H1 (cell line): ENCODE measurements around the gene MAPK8IP3. TPM values are rescaled to one million over a fixed set of nuclear protein-coding genes. Genes with fewer than 3 reads are reported as not detected.

ENCODE experiments used
- CTCF ChIA-PET: fragments of 300-600 bp; sonication (Branson Sonifier 250); formaldehyde crosslinking; loops from one replicate; lab custom pipeline; 2021; ENCODE audit not compliant: partially characterized antibody; lab: Charles Lee
- POLR2A ChIA-PET: fragments of 300-600 bp; sonication (Branson Sonifier 250); formaldehyde crosslinking; loops from one replicate; lab custom pipeline; 2021; ENCODE audit warnings: inconsistent platforms; ENCODE audit not compliant: partially characterized antibody; lab: Charles Lee
- DNase-seq, 2 experiments: peaks; one replicate each; pipeline versions ENCODE4 v3.0.0 to v3.0.0-alpha.2; 2010 to 2022; ENCODE audit warnings: low spot score in 2 of 2, low read depth in 1 of 2, mixed read lengths in 1 of 2
- FAIRE-seq: peaks from 2 replicates; lab custom pipeline; 2011; peaks lifted over from hg19 to GRCh38; lab: Jason Lieb, UNC
- H2AFZ ChIP-seq: 2 replicates; pipeline ENCODE4 v1.8.1; 2012; ENCODE audit warnings: low read length, inconsistent platforms
- H2AK5ac ChIP-seq: 2 replicates; pipeline ENCODE4 v1.6.1; 2013; ENCODE audit warnings: low read depth, low read length
- H2BK120ac ChIP-seq: replicated peaks from 2 replicates; pipeline ENCODE3; 2013; ENCODE audit warnings: low read depth, low read length, inconsistent platforms
- H2BK12ac ChIP-seq: 2 replicates; pipeline ENCODE4 v1.6.1; 2013; ENCODE audit warnings: low read depth, low read length
- H2BK15ac ChIP-seq: 2 replicates; pipeline ENCODE4 v1.6.1; 2013; ENCODE audit warnings: low read length
- H2BK20ac ChIP-seq: 2 replicates; pipeline ENCODE4 v1.6.1; 2013; ENCODE audit warnings: low read length
- H2BK5ac ChIP-seq: 2 replicates; pipeline ENCODE4 v1.6.1; 2013; ENCODE audit warnings: low read depth, low read length
- H3K14ac ChIP-seq: 2 replicates; pipeline ENCODE4 v1.6.1; 2013; ENCODE audit warnings: inconsistent platforms; ENCODE audit not compliant: insufficient read length
- H3K18ac ChIP-seq: 2 replicates; pipeline ENCODE4 v1.6.1; 2013; ENCODE audit warnings: low read length; ENCODE audit errors: extremely low read depth
- H3K23ac ChIP-seq: 2 replicates; pipeline ENCODE4 v1.6.1; 2013; ENCODE audit warnings: inconsistent platforms; ENCODE audit not compliant: insufficient read length
- H3K23me2 ChIP-seq: 2 replicates; pipeline ENCODE4 v1.6.1; 2013; ENCODE audit warnings: low read depth, low read length
- H3K27ac ChIP-seq: 2 replicates; pipeline ENCODE4 v1.6.1; 2011; ENCODE audit warnings: low read depth, low read length, inconsistent platforms
- H3K27me3 ChIP-seq, 4 experiments: replicated peaks in 1 of 4; 1 replicate in 1 of 4; 2 replicates in 3 of 4; pipeline versions ENCODE4 v1.6.1 to v1.8.1; 2011 to 2013; ENCODE audit warnings: low read length in 3 of 4, mild to moderate bottlenecking in 3 of 4, inconsistent platforms in 2 of 4, mixed read lengths in 2 of 4, moderate library complexity in 1 of 4; ENCODE audit not compliant: control insufficient read depth in 3 of 4, insufficient read depth in 3 of 4; ENCODE audit errors: extremely low read depth in 1 of 4
- H3K36me3 ChIP-seq, 4 experiments: 2 replicates each; pipeline versions ENCODE4 v1.6.1 to v1.8.1; 2011 to 2013; ENCODE audit warnings: mild to moderate bottlenecking in 4 of 4, low read length in 3 of 4, moderate library complexity in 2 of 4, control low read depth in 1 of 4, inconsistent platforms in 1 of 4; ENCODE audit not compliant: insufficient read depth in 4 of 4, control insufficient read depth in 2 of 4
- H3K4ac ChIP-seq: replicated peaks from 2 replicates; pipeline ENCODE3; 2013; ENCODE audit warnings: low read length, low read depth, mixed read lengths, inconsistent platforms; ENCODE audit not compliant: insufficient read length
- H3K4me1 ChIP-seq, 4 experiments: replicated peaks in 1 of 4; 1 replicate in 1 of 4; 2 replicates in 3 of 4; pipeline versions ENCODE4 v1.6.1 to v1.8.1; 2011 to 2013; ENCODE audit warnings: low read length in 3 of 4, inconsistent platforms in 2 of 4, mixed read lengths in 1 of 4; ENCODE audit not compliant: insufficient read depth in 4 of 4, control insufficient read depth in 3 of 4
- H3K4me2 ChIP-seq, 2 experiments: 2 replicates each; pipeline versions ENCODE4 v1.6.1 to v1.8.1; 2011 to 2013; ENCODE audit warnings: low read depth in 2 of 2, low read length in 2 of 2, control low read depth in 1 of 2, inconsistent platforms in 1 of 2, mild to moderate bottlenecking in 1 of 2; ENCODE audit not compliant: insufficient read depth in 1 of 2
- H3K4me3 ChIP-seq, 4 experiments: fragments of 200-600, 300-600 bp in 1 of 4; sonication (generic), shearing (Covaris generic), sonication (Bioruptor Twin) in 1 of 4; 2 replicates each; pipeline versions ENCODE4 v1.5.1 to v1.8.1; 2011 to 2016; ENCODE audit warnings: low read length in 4 of 4, low read depth in 3 of 4, control low read depth in 2 of 4, inconsistent platforms in 2 of 4, mild to moderate bottlenecking in 2 of 4, mixed read lengths in 1 of 4, moderate library complexity in 1 of 4; ENCODE audit not compliant: insufficient read depth in 2 of 4; ENCODE audit errors: extremely low read depth in 1 of 4
- H3K56ac ChIP-seq: replicated peaks from 2 replicates; pipeline ENCODE3; 2013; ENCODE audit warnings: low read depth, mild to moderate bottlenecking, mixed read lengths, low read length, inconsistent platforms; ENCODE audit not compliant: insufficient read length
- H3K79me1 ChIP-seq: 2 replicates; pipeline ENCODE4 v1.6.1; 2013; ENCODE audit warnings: low read depth, low read length, control low read depth
- H3K79me2 ChIP-seq, 2 experiments: 2 replicates each; pipeline versions ENCODE4 v1.6.1 to v1.8.1; 2012 to 2013; ENCODE audit warnings: low read length in 2 of 2, mild to moderate bottlenecking in 2 of 2, inconsistent platforms in 1 of 2; ENCODE audit not compliant: insufficient read depth in 2 of 2, control insufficient read depth in 1 of 2
- H3K9ac ChIP-seq, 4 experiments: replicated peaks in 1 of 4; 1 replicate in 1 of 4; 2 replicates in 3 of 4; pipeline versions ENCODE4 v1.6.1 to v1.8.1; 2011 to 2013; ENCODE audit warnings: low read depth in 3 of 4, low read length in 3 of 4, control low read depth in 2 of 4, mild to moderate bottlenecking in 2 of 4, moderate library complexity in 2 of 4, inconsistent platforms in 1 of 4; ENCODE audit errors: extremely low read depth in 1 of 4
- H3K9me3 ChIP-seq, 2 experiments: 2 replicates each; pipeline versions ENCODE4 v1.6.1 to v1.8.1; 2012 to 2013; ENCODE audit warnings: mild to moderate bottlenecking in 2 of 2, moderate library complexity in 2 of 2, control low read depth in 1 of 2, inconsistent platforms in 1 of 2, low read depth in 1 of 2, low read length in 1 of 2, mixed read lengths in 1 of 2; ENCODE audit not compliant: insufficient read depth in 2 of 2
- H4K20me1 ChIP-seq, 2 experiments: replicated peaks in 1 of 2; 2 replicates each; pipeline versions ENCODE3 to v1.8.1; 2011 to 2013; ENCODE audit warnings: inconsistent platforms in 2 of 2, low read length in 2 of 2, mild to moderate bottlenecking in 1 of 2; ENCODE audit not compliant: insufficient read depth in 2 of 2, control insufficient read depth in 1 of 2
- H4K5ac ChIP-seq: 2 replicates; pipeline ENCODE4 v1.6.1; 2013; ENCODE audit warnings: low read length, low read depth, mixed read lengths, inconsistent platforms; ENCODE audit not compliant: insufficient read length
- H4K8ac ChIP-seq: 2 replicates; pipeline ENCODE4 v1.8.0; 2013; ENCODE audit warnings: mild to moderate bottlenecking, moderate library complexity, low read length, inconsistent platforms; ENCODE audit not compliant: insufficient read depth; ENCODE audit errors: extremely low read depth
- H4K91ac ChIP-seq: replicated peaks from 2 replicates; pipeline ENCODE3; 2013; ENCODE audit warnings: low read length, mixed read lengths, inconsistent platforms; ENCODE audit not compliant: insufficient read length
- BACH1 ChIP-seq: IDR thresholded peaks from 2 replicates; pipeline ENCODE4 v1.6.1; 2012; ENCODE audit warnings: low read length, improper control_type of control experiment
- BRCA1 ChIP-seq: IDR thresholded peaks from 2 replicates; pipeline ENCODE4 v1.6.1; 2012; ENCODE audit warnings: low read depth, low read length, improper control_type of control experiment
- JUND ChIP-seq: IDR thresholded peaks from 2 replicates; pipeline ENCODE4 v1.6.1; 2011; ENCODE audit warnings: mild to moderate bottlenecking, improper control_type of control experiment, low read length
- PHF8 ChIP-seq: fragments of 200-600 bp; sonication (generic); conservative IDR thresholded peaks from 2 replicates; pipeline ENCODE4 v1.7.1; 2012; ENCODE audit warnings: low read depth, mild to moderate bottlenecking, inconsistent platforms, low read length, moderate library complexity
- POLR2A ChIP-seq, 2 experiments: IDR thresholded peaks; 1 replicate in 1 of 2; 2 replicates in 1 of 2; pipeline ENCODE4 v1.6.1; 2011; ENCODE audit warnings: low read depth in 2 of 2, low read length in 2 of 2, mild to moderate bottlenecking in 2 of 2; ENCODE audit errors: control extremely low read depth in 1 of 2
- POLR2AphosphoS5 ChIP-seq: IDR thresholded peaks from 2 replicates; pipeline ENCODE4 v1.6.1; 2011; ENCODE audit warnings: low read depth, low read length
- RXRA ChIP-seq: IDR thresholded peaks from 2 replicates; pipeline ENCODE4 v1.6.1; 2011; ENCODE audit warnings: low read depth, mild to moderate bottlenecking, low read length, moderate library complexity; ENCODE audit not compliant: insufficient read depth
- SIX5 ChIP-seq: IDR thresholded peaks from 2 replicates; pipeline ENCODE4 v1.6.1; 2011; ENCODE audit warnings: mild to moderate bottlenecking, low read depth, low read length
- TCF12 ChIP-seq: IDR thresholded peaks from 2 replicates; pipeline ENCODE4 v1.6.1; 2011; ENCODE audit warnings: low read depth, mild to moderate bottlenecking, low read length
- WGBS, 2 experiments: shearing (Covaris generic) in 1 of 2; methylation state at CpG; one replicate each; pipeline versions ENCODE4 v1.1.6 to v1.1.7; 2013 to 2015; ENCODE audit warnings: low lambda C conversion rate in 2 of 2, mixed read lengths in 2 of 2, inconsistent platforms in 1 of 2, low coverage in 1 of 2, missing lambda C conversion rate in 1 of 2; ENCODE audit not compliant: insufficient replicate concordance in 2 of 2, insufficient coverage in 1 of 2, insufficient read length in 1 of 2; ENCODE audit errors: extremely low coverage in 1 of 2, missing lambda C conversion rate in 1 of 2; 5-methylcytosine and 5-hydroxymethylcytosine counted together
- polyA plus RNA-seq, 7 experiments: library from polyadenylated mRNA; depleted of rRNA in 3 of 7; stranded (reverse) in 5 of 7; unstranded in 2 of 7; fragments of >200 nt in 5 of 7; fragments of 200-250 nt in 2 of 7; gene quantifications; 1 replicate in 5 of 7; 2 replicates in 1 of 7; 4 replicates in 1 of 7; pipeline versions ENCODE4 v1.2.1 to v1.2.3, GENCODE V29; 2011 to 2013; ENCODE audit warnings: missing spikeins in 2 of 7, mixed read lengths in 2 of 7
- total RNA-seq: library from RNA; stranded (reverse); fragmentation: NEBNext Ultra II Directional; extraction: Animal tissue kit (Norgen Biotek cat#: 25700); gene quantifications from 2 replicates; pipeline ENCODE4 v1.2.1, GENCODE V29; 2021

MAPK8IP3 gene
- total and polyA plus RNA-seq, 2 of the 8 experiments (the other 6 are each of a cell fraction or from before 2014, with no cell fraction given), result 16.9 to 43.4 TPM

- FAIRE-seq (no peak), DNase-seq (no peak)
- no peak overlapping the region for H3K27ac ChIP-seq
- H3K4me1 ChIP-seq, result peaks cover 0 to 7% (median 5%) of the 10 kb centered on the region in 4 experiments; a peak in 5 of 7 replicates
- peaks cover 0 to 29% of the 10 kb centered on the region in 2 experiments for H4K20me1 ChIP-seq
- H3K79me2 ChIP-seq, result peaks cover 0 to 15% of the 10 kb centered on the region in 2 experiments; a peak in 1 of 4 replicates
- H2AK5ac ChIP-seq, result no peak overlapping the region
- no peak overlapping the region for H3K4ac ChIP-seq
- no peak overlapping the region for H2BK15ac ChIP-seq
- H3K4me3 ChIP-seq, result no peak overlapping the region
- no peak overlapping the region for H3K14ac ChIP-seq
- H3K4me2 ChIP-seq, result no peak overlapping the region
- H2BK20ac ChIP-seq, result no peak overlapping the region
- H3K36me3 ChIP-seq, result peaks cover 0 to 23% (median 9%) of the 10 kb centered on the region in 4 experiments; a peak in 5 of 8 replicates
- ChIA-PET POLR2A (interaction anchor here (0.6 to 13.5 kb wide), 9 partner anchors 4 to 1356 kb away, joined by 3 to 246 read pairs (median 3); partner anchors contain the start of genes EME2, MRPS34, NME3 and NUBP2), CTCF (interaction anchor here (1.1 to 2.3 kb wide), 2 partner anchors 7 to 12 kb away, joined by 5 to 7 read pairs; partner anchors contain the start of genes NUBP2 and SPSB3)
- peaks cover 7% of the 10 kb centered on the region for H3K79me1 ChIP-seq
- H3K9me3 ChIP-seq, result no peaks in the 10 kb centered on the region
- H2BK5ac ChIP-seq, result no peak overlapping the region
- H3K18ac ChIP-seq, result no peak overlapping the region
- no peaks in the 10 kb centered on the region for H3K27me3 ChIP-seq
- no peak overlapping the region for H4K91ac ChIP-seq
- H2BK12ac ChIP-seq, result no peak overlapping the region
- H2AFZ ChIP-seq, result no peak overlapping the region
- peaks cover 9% of the 10 kb centered on the region for H3K23me2 ChIP-seq
- H3K9ac ChIP-seq, result no peak overlapping the region
- no peak for TF ChIP-seq JUND
- no peak for TF ChIP-seq BRCA1
- TF ChIP-seq RXRA, result no peak
- peak in 1 of 2 experiments; percentile 7; a peak in 1 of 3 replicates for TF ChIP-seq POLR2A (IDR thresholded peaks at IDR 0.05; ENCODE audit: control extremely low read depth in 1 of 2, low read depth in 2 of 2, low read length in 2 of 2)
- TF ChIP-seq TCF12, result no peak
- no peak for TF ChIP-seq BACH1
- peak; percentile 43; the same call in 1 of the 2 replicates for TF ChIP-seq POLR2AphosphoS5
- TF ChIP-seq SIX5, result no peak
- TF ChIP-seq PHF8, result no peak
- H2BK120ac ChIP-seq, result no peak overlapping the region
- 0 out of 2 replicates have a peak overlapping the region, but pooled peaks have one; percentile 20 for H4K8ac ChIP-seq
- H3K23ac ChIP-seq, result no peak overlapping the region
- WGBS, 2 experiments, result 88% methylated on average over 12 of the region's 28 CpGs; no CpG with 5 or more reads in 1 of the 2 experiments
- no peak overlapping the region for H4K5ac ChIP-seq
- no peak overlapping the region for H3K56ac ChIP-seq
Measured at GRCh38 chr16:1775846-1776671, 70.1 kb downstream of the MAPK8IP3 start.
